GM19372 (cell line): ENCODE results near the gene OSGEPL1.
"Not testable (repeated sequence)": the region's sequence is repeated elsewhere in the genome, so short reads cannot be mapped to it uniquely, and the experiment has no call there.

ENCODE experiments used
- ATAC-seq: cut with Tn5 transposase; IDR thresholded peaks from one replicate; pipeline ENCODE4 v1.9.1; 2021; ENCODE audit warnings: mild to moderate bottlenecking, low read depth, moderate library complexity; ENCODE audit not compliant: unreplicated experiment

OSGEPL1 gene

GRCh38 chr2:189762551-189763298 is at the start of gene OSGEPL1:
TSS of gene OSGEPL1 (minus strand) at chr2:189762792. CDS start at chr2:189761640, 1,152 bp downstream.
- peak; percentile 95 for ATAC-seq

GRCh38 chr2:189803431-189803830 is 40.8 kb upstream of the OSGEPL1 start:
- ATAC-seq, result no peak

- no peak for ATAC-seq
Measured at GRCh38 chr2:189802396-189802912, 39.9 kb upstream of the OSGEPL1 start.

DNA sequence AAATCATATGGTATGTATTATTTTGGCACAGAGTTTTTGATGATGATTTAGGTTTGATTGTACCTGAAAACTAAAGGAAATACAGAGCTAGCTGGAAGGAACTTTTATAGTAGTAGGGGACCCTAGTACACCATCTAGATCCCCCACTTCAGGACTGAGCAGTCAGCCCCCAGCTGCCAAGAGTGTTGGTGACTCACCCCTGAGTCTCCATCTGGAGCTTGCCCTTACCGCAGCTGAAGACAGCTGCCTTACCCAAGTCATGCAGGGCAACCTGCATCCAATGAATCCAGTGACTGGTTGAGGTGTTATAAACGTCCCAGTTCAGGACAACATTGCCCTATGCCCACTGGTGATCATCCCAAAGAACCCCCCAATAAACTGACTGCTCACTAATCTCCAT is 36.9 kb upstream of the OSGEPL1 start:
- ATAC-seq, result no peak

DNA sequence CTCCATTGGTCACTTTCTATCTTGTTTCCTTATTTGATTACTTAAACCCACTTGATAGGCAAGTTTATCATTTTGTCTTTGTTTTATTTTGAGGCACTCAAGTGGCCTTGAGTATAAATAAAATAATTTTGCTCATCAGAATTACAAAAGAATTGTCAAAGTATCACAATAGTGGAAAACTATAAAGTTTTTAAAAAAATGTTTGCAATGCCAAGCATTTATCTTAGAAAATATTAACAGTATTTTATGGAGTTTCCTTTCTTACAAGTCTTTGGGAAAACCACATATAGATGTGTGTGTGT is 36.4 kb upstream of the OSGEPL1 start:
- ATAC-seq, result no peak

DNA sequence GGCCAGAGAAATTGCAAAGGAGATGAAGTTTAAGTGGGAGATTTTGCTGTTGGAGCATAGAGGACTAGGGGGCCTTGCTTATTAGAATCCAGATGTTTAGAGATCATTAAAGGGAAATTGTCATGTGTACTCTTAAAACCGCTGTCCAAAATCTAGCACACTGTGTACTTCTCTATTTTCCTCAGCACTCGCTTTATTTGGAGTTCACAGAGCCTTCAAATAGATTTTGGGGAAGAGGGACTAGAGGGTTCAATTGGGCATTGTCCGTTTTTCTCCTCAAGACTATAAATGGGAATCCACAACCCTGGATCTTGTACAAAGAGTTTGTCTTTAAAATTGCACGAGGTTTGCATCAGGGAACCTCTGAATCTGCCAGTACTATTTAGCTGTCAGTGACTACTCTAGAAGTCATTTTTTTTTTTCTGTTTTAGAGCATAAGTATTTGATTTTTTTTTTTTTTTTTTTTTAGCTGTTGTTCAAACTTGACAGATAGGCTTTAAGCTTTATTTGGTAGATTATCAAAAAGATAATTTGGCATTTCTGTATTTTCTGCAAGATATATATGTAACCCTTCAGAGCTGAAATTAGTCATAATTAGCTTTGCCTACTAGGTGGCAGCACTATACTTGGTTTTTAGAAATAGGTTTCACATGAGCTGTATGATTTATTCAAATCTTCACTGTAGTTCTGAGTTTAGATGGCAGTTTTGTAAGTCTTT is 35.9 kb upstream of the OSGEPL1 start:
- ATAC-seq, result peak; percentile 78

DNA sequence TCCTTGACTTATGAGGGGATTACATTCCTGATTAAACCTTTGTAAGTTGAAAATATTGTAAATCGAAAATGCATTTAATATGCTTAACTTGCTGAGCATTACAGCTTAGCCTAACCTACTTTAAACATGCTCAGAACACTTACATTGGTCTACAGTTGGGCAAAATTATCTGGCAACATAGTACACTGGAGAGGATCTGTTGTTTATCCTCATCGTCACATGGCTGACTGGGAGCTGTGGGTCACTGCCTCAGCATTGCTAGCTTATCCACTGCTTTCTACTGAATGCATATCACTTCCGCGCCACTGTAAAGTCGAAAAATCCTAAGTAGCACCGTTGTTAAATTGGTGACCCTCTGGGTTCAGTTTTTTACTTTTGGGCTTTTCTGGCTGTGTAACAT is 35.3 kb upstream of the OSGEPL1 start:
- no peak for ATAC-seq

- no peak for ATAC-seq
Measured at GRCh38 chr2:189794310-189794709, 31.7 kb upstream of the OSGEPL1 start.

- ATAC-seq, result no peak
Measured at GRCh38 chr2:189791338-189792042, 28.9 kb upstream of the OSGEPL1 start.

- ATAC-seq, result peak; percentile 90
Measured at GRCh38 chr2:189783927-189784867, 21.6 kb upstream of the OSGEPL1 start, which contains the start of the genes ORMDL1 and PMS1. TSS of gene ORMDL1 (minus strand) at chr2:189784339. CDS start at chr2:189782595, 1,744 bp downstream. TSS of gene PMS1 (plus strand) at chr2:189784450. CDS start at chr2:189791810, 7,360 bp downstream.

GRCh38 chr2:189783451-189783926 is 20.9 kb upstream of the OSGEPL1 start:
- ATAC-seq, result peak; percentile 7

- ATAC-seq, result no peak
Measured at GRCh38 chr2:189782221-189782671, 19.7 kb upstream of the OSGEPL1 start.

DNA sequence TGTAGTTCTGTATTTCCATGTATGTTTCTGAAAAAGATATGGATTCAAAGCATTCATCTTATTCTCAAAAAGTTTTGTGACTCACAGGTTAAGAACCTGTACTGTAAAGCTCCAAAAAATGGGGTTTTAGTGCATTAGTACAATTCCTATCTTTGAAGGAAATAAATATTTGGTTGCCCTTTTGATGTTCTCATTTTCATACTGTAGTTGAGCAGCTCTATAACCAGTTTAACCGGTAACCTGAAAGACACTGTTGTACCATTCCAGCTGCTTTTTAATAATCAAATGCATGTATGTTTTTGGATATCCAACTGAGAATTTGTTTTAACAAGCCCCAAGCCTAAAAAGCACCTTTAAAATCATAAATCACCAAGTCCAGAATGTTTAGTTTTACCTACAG is 9.6 kb upstream of the OSGEPL1 start:
- no peak for ATAC-seq

DNA sequence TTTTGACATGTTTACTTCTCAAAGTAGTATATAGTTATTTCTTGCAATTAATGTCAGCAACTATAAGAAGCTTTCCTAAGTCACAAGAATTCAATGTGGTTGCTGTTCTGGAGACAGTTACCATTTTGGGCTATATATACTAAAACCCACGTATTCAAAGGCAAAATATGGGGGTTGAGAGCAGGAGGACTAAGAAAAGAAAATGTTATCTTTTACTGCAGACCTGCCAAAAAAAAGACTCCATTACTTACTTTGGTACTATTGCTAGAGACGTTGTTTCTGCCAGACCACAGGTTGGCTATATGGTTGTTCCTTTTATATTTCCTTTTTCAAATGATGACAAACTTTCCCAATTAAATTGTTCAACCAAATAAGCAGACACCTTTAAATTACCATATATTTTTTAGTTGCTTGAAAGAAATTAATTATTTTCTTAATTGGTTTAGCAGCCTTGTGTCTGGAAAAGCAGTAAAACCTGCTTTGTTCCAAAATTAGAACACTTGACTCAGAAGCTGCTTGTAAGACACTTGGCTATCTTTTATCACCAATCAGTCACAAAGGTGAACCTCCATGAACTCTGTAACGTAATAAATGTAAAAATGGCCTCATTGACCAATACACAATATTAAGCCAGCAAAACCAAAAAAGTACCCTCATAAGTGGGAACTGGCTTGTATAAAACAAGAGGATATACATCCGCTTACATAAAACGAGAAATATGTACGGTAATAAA is 8.2 kb upstream of the OSGEPL1 start:
- ATAC-seq, result no peak

GRCh38 chr2:189763908-189764661 is 1.5 kb upstream of the OSGEPL1 start:
- no peak for ATAC-seq

GRCh38 chr2:189762229-189762550 is 402 bp downstream of the OSGEPL1 start:
- ATAC-seq, result no peak

- not testable (repeated sequence) for ATAC-seq
Measured at GRCh38 chr2:189760154-189760553, 2.4 kb downstream of the OSGEPL1 start.

DNA sequence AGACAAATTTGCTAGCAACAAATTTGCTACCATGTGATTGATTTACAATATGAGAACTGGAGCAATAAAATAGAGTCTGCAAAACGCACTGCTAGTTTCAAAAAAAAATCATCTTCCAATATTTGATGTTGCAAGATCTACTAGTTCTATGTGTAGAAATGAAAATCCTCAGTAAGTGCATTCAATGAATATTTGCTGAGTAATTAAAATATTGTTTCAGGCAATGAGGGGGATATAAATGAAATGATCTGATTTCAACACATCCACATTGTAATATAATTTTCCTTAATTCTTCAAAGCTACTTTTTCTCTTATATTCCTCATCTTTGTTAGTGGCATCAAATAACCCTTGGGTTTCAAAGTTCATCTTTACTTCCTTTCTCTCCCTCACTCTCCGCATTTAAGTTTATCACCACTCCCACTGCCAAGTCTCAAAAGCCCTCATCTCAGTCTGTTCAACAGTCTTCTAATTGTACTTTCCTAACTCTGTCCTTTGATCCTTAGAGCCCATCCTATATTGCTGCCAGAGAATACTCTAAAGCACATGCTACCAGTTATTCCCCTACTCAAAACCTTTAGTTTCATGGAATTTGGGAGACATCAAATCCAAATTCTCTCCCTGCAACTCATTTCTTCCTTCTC is 6.2 kb downstream of the OSGEPL1 start:
- ATAC-seq, result no peak
